DND-41 (cell line): Measurements from ENCODE around the gene WDR70.

Experiments
- CTCF ChIP-seq: IDR thresholded peaks from 2 replicates; pipeline ENCODE4 v1.5.1; 2012; ENCODE audit warnings: borderline replicate concordance, low read length, moderate library complexity, mild to moderate bottlenecking; ENCODE audit not compliant: poor library complexity, severe bottlenecking; ENCODE audit errors: extremely low read depth
- EZH2 ChIP-seq: IDR thresholded peaks from 3 replicates; pipeline ENCODE4 v1.6.1; 2012; ENCODE audit warnings: borderline replicate concordance, low read depth, mild to moderate bottlenecking, moderate library complexity, low read length, inconsistent platforms; ENCODE audit not compliant: severe bottlenecking

GRCh38 chr5:37725185-37725584 lies 346.1 kb downstream of the WDR70 start:
- TF ChIP-seq CTCF (no peak), EZH2 (no peak)
